Ovary (tissue), 3 donors: ENCODE data around the gene PTPN9.

ENCODE experiments used
- EP300 ChIP-seq: sonication (generic); formaldehyde crosslinking; IDR thresholded peaks from one replicate; pipeline ENCODE4 v1.6.1; 2017; ENCODE audit warnings: antibody characterized with exemption
- POLR2A ChIP-seq: fragments of 450-650 bp; IDR thresholded peaks from one replicate; pipeline ENCODE4 v1.6.1; 2017; ENCODE audit warnings: antibody characterized with exemption, mild to moderate bottlenecking, moderate library complexity
- TF ChIP-seq, protein P1 (sequence below), 3 donors: fragments of 450-650 bp in 2 of 3; fragments of 200-600 bp in 1 of 3; IDR thresholded peaks; one replicate each; pipeline versions ENCODE4 v1.5.1 to v1.8.0; 2016 to 2022; ENCODE audit warnings: antibody characterized with exemption in 3 of 3, mild to moderate bottlenecking in 1 of 3
- donor health status: DM: no; HTN: no; CAD: no.

DNA sequence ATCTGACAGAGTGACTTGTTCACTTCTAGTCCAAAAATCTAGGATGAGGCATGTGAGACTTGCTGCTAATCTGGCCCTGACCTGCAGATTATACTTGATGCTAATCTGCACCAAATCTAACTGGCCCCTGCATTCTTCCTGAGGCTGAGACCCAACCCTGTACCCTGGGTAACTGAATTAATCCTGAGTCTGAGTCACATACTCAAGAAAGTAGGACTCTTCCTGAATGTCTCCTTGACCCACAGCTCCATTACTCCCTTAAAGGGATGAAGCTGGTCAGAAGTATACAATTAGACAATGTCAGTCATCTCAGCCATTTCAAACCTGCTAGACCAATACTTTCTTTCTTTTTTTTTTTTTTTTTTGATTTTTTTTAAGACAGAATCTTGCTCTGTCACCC, 25.5 kb downstream of the PTPN9 start:
- TF ChIP-seq, protein P1, sequence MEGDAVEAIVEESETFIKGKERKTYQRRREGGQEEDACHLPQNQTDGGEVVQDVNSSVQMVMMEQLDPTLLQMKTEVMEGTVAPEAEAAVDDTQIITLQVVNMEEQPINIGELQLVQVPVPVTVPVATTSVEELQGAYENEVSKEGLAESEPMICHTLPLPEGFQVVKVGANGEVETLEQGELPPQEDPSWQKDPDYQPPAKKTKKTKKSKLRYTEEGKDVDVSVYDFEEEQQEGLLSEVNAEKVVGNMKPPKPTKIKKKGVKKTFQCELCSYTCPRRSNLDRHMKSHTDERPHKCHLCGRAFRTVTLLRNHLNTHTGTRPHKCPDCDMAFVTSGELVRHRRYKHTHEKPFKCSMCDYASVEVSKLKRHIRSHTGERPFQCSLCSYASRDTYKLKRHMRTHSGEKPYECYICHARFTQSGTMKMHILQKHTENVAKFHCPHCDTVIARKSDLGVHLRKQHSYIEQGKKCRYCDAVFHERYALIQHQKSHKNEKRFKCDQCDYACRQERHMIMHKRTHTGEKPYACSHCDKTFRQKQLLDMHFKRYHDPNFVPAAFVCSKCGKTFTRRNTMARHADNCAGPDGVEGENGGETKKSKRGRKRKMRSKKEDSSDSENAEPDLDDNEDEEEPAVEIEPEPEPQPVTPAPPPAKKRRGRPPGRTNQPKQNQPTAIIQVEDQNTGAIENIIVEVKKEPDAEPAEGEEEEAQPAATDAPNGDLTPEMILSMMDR (IDR thresholded peaks at IDR 0.05), result no peak
- TF ChIP-seq EP300, result no peak
- no peak for TF ChIP-seq POLR2A
